Esophagus squamous epithelium (tissue), 4 donors: ENCODE data around the gene AOPEP.

Source experiments
- CTCF ChIP-seq, 6 experiments: fragments of 450-650 bp in 4 of 6; fragments of 200-600 bp in 2 of 6; sonication (generic) in 2 of 6; IDR thresholded peaks; one replicate each; pipeline ENCODE4 v1.5.1; 2016 to 2019; ENCODE audit warnings: antibody characterized with exemption in 6 of 6, mild to moderate bottlenecking in 4 of 6, moderate library complexity in 4 of 6
- POLR2A ChIP-seq, 4 donors: fragments of 450-650 bp; IDR thresholded peaks; one replicate each; pipeline ENCODE4 v1.6.1; 2017; ENCODE audit warnings: antibody characterized with exemption in 4 of 4, mild to moderate bottlenecking in 4 of 4, moderate library complexity in 3 of 4

- TF ChIP-seq CTCF (IDR thresholded peaks at IDR 0.05) (no peak), POLR2A (IDR thresholded peaks at IDR 0.05) (no peak)
Measured at GRCh38 chr9:94913550-94913949, 187.1 kb downstream of the AOPEP start.
